Measurements from ENCODE around the gene CORIN.

DNA sequence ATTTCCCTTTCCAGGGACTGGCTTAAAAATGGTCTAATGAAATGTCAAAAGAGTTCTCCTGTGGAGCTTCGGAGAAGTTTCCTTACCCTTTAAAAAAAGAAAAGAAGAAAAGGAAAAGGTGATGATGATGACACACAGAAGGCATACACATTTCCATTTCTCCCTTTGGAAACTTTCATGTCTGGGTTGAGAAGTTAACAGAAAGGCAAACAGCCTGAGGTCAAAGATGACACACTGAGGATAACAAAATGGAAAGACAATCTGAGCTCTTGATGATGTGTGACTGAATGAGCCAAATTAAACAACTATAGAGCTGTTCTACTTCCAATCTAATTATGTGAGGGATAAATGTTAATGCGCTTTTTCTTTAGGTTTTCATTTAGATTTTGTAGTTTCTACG, 44.4 kb upstream of the CORIN start:
- TF ChIP-seq, protein P1, sequence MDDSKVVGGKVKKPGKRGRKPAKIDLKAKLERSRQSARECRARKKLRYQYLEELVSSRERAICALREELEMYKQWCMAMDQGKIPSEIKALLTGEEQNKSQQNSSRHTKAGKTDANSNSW (CRISPR knock-in tag; IDR thresholded peaks at IDR 0.05; ENCODE audit: borderline replicate concordance), result no peak
- TF ChIP-seq, protein P2, sequence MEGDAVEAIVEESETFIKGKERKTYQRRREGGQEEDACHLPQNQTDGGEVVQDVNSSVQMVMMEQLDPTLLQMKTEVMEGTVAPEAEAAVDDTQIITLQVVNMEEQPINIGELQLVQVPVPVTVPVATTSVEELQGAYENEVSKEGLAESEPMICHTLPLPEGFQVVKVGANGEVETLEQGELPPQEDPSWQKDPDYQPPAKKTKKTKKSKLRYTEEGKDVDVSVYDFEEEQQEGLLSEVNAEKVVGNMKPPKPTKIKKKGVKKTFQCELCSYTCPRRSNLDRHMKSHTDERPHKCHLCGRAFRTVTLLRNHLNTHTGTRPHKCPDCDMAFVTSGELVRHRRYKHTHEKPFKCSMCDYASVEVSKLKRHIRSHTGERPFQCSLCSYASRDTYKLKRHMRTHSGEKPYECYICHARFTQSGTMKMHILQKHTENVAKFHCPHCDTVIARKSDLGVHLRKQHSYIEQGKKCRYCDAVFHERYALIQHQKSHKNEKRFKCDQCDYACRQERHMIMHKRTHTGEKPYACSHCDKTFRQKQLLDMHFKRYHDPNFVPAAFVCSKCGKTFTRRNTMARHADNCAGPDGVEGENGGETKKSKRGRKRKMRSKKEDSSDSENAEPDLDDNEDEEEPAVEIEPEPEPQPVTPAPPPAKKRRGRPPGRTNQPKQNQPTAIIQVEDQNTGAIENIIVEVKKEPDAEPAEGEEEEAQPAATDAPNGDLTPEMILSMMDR (CRISPR knock-in tag; IDR thresholded peaks at IDR 0.05), result no peak
- no peak for TF ChIP-seq TAF1 (CRISPR knock-in tag; IDR thresholded peaks at IDR 0.05)
- TF ChIP-seq HDAC1 (CRISPR knock-in tag; IDR thresholded peaks at IDR 0.05), result no peak
- no peak for TF ChIP-seq POLR2AphosphoS5 (IDR thresholded peaks at IDR 0.05; ENCODE audit: low read depth, low read length)
- TF ChIP-seq, protein P3, sequence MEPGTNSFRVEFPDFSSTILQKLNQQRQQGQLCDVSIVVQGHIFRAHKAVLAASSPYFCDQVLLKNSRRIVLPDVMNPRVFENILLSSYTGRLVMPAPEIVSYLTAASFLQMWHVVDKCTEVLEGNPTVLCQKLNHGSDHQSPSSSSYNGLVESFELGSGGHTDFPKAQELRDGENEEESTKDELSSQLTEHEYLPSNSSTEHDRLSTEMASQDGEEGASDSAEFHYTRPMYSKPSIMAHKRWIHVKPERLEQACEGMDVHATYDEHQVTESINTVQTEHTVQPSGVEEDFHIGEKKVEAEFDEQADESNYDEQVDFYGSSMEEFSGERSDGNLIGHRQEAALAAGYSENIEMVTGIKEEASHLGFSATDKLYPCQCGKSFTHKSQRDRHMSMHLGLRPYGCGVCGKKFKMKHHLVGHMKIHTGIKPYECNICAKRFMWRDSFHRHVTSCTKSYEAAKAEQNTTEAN (CRISPR knock-in tag; conservative IDR thresholded peaks at IDR 0.05), result no peak
- no peak for TF ChIP-seq SNAI1 (CRISPR knock-in tag; IDR thresholded peaks at IDR 0.05; ENCODE audit: borderline replicate concordance)
- no peak for TF ChIP-seq KAT7 (CRISPR knock-in tag; IDR thresholded peaks at IDR 0.05; ENCODE audit: borderline replicate concordance)
- no peak for TF ChIP-seq HMG20A (CRISPR knock-in tag; IDR thresholded peaks at IDR 0.05; ENCODE audit: borderline replicate concordance)
- no peak for TF ChIP-seq ATF1 (CRISPR knock-in tag; IDR thresholded peaks at IDR 0.05)
- TF ChIP-seq, protein P4, sequence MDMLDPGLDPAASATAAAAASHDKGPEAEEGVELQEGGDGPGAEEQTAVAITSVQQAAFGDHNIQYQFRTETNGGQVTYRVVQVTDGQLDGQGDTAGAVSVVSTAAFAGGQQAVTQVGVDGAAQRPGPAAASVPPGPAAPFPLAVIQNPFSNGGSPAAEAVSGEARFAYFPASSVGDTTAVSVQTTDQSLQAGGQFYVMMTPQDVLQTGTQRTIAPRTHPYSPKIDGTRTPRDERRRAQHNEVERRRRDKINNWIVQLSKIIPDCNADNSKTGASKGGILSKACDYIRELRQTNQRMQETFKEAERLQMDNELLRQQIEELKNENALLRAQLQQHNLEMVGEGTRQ (IDR thresholded peaks at IDR 0.05; ENCODE audit: low read depth, low read length), result no peak
- TF ChIP-seq, protein P4 (CRISPR knock-in tag; IDR thresholded peaks at IDR 0.05; ENCODE audit: borderline replicate concordance), result no peak
- TF ChIP-seq JUND (CRISPR knock-in tag; IDR thresholded peaks at IDR 0.05), result no peak

Measured in HepG2 (cell line).